Measurements from ENCODE around the gene ACTN1.

DNA sequence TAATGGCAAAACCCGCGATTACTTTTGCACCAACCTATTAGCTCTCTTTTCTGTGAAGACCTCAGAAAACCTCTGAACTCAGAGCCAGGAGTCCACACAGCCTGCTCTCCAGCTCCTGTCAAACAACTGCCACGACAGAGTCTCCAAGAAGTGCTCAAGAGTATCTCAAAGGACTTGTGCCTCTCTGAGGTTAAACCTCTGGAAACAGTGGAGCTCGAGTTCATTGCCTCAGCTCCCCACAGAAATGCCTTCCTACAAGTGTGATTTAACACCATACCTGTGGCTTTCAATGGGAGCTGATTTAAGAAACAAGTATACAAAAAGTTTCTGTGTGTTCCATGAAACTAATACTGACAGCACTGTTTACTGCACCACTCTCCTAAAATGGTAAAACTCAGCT is 20.1 kb downstream of the ACTN1 start:
- no peak for TF ChIP-seq CTCF (IDR thresholded peaks at IDR 0.05; ENCODE audit: low read length)
- no peak for TF ChIP-seq EZH2 (IDR thresholded peaks at IDR 0.05; ENCODE audit: borderline replicate concordance, low read length)
